MM.1S (cell line): Measurements from ENCODE around the gene ELFN1.
"Not testable (repeated sequence)": the region's sequence is repeated elsewhere in the genome, so short reads cannot be mapped to it uniquely, and the experiment has no call there.

ENCODE experiments used
- DNase-seq: peaks from one replicate; pipeline ENCODE4 v3.0.0-alpha.2; 2015
- H2AFZ ChIP-seq: fragments of 300-600 bp; sonication (generic); 2 replicates; pipeline ENCODE4 v1.6.0; 2016; ENCODE audit warnings: antibody characterized with exemption, low read length
- H3F3A ChIP-seq: fragments of 300-600 bp; sonication (generic); 2 replicates; pipeline ENCODE4 v1.6.1; 2016; ENCODE audit warnings: mild to moderate bottlenecking, antibody characterized with exemption, low read length, moderate library complexity, mixed read lengths; ENCODE audit not compliant: insufficient read depth
- H3K27ac ChIP-seq: fragments of 300-600 bp; sonication (generic); 2 replicates; pipeline ENCODE4 v1.5.1; 2016; ENCODE audit warnings: mild to moderate bottlenecking, low read length
- H3K27me3 ChIP-seq: fragments of 300-600 bp; sonication (generic); replicated peaks from 2 replicates; pipeline ENCODE4 v1.6.0; 2016; ENCODE audit warnings: low read length; ENCODE audit not compliant: insufficient read depth
- H3K36me3 ChIP-seq: fragments of 300-600 bp; sonication (generic); replicated peaks from 2 replicates; pipeline ENCODE4 v1.6.1; 2016; ENCODE audit warnings: mild to moderate bottlenecking, low read length, mixed read lengths; ENCODE audit not compliant: insufficient read depth
- H3K4me1 ChIP-seq: fragments of 300-600 bp; sonication (generic); 2 replicates; pipeline ENCODE4 v1.6.1; 2016; ENCODE audit warnings: low read length, mixed read lengths
- H3K4me2 ChIP-seq: fragments of 300-600 bp; sonication (generic); 2 replicates; pipeline ENCODE4 v1.6.0; 2016; ENCODE audit warnings: low read depth, low read length
- H3K4me3 ChIP-seq: fragments of 300-600 bp; sonication (generic); 2 replicates; pipeline ENCODE4 v1.5.1; 2016; ENCODE audit warnings: low read length, mixed read lengths
- H3K79me2 ChIP-seq: fragments of 300-600 bp; sonication (generic); 2 replicates; pipeline ENCODE4 v1.6.1; 2016; ENCODE audit warnings: mixed run types, low read length, mixed read lengths
- H3K9ac ChIP-seq: fragments of 300-600 bp; sonication (generic); 2 replicates; pipeline ENCODE4 v1.6.1; 2016; ENCODE audit warnings: low read length, mixed read lengths
- H3K9me2 ChIP-seq: fragments of 300-600 bp; sonication (generic); replicated peaks from 2 replicates; pipeline ENCODE4 v1.6.1; 2016; ENCODE audit warnings: mild to moderate bottlenecking, low read length, mixed read lengths; ENCODE audit not compliant: insufficient read depth
- H3K9me3 ChIP-seq: fragments of 300-600 bp; sonication (generic); replicated peaks from 2 replicates; pipeline ENCODE4 v1.6.1; 2016; ENCODE audit warnings: mild to moderate bottlenecking, low read length, mixed read lengths; ENCODE audit not compliant: insufficient read depth
- H4K20me1 ChIP-seq: fragments of 300-600 bp; sonication (generic); 2 replicates; pipeline ENCODE4 v1.6.1; 2016; ENCODE audit warnings: mild to moderate bottlenecking, low read length, moderate library complexity, mixed read lengths; ENCODE audit not compliant: insufficient read depth
- EZH2 ChIP-seq: fragments of 300-600 bp; sonication (generic); optimal IDR thresholded peaks from 2 replicates; pipeline ENCODE3; 2017; ENCODE audit warnings: low read depth, mild to moderate bottlenecking, antibody characterized with exemption, low read length, mixed read lengths
- EZH2phosphoT487 ChIP-seq: fragments of 300-600 bp; sonication (generic); IDR thresholded peaks from 2 replicates; pipeline ENCODE4 v1.6.1; 2018; ENCODE audit warnings: antibody characterized with exemption, low read length
- TF ChIP-seq, protein P1 (sequence below): fragments of 300-600 bp; sonication (generic); IDR thresholded peaks from 2 replicates; pipeline ENCODE4 v1.5.1; 2016; ENCODE audit warnings: antibody characterized with exemption, low read length, mixed read lengths

Gene ELFN1

DNA sequence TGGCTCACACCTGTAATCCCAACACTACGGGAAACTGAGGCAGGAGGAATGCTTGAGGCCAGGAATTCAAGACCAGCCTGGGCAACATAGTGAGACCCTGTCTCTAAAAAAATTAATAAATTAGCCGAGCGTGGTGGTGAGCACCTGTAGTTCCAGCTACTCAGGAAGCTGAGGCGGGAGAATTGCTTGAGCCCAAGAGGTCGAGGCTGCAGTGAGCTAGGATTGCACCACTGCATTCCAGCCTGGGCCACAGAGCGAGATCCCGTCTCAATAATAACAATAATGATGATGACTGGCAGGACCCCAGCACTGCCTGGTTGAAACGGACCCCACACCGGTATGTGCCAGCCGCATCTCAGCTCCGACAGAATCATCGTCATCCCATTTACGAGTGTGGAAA, 93.0 kb downstream of the ELFN1 start:
- Histone ChIP-seq H4K20me1 (no peaks in the 10 kb centered on the region), H3K9ac (no peak overlapping the region), H2AFZ (no peak overlapping the region), H3K79me2 (no peaks in the 10 kb centered on the region), H3F3A (no peaks in the 10 kb centered on the region), H3K9me3 (no peaks in the 10 kb centered on the region), H3K4me1 (no peaks in the 10 kb centered on the region), H3K9me2 (no peaks in the 10 kb centered on the region), H3K4me2 (no peak overlapping the region), H3K36me3 (no peaks in the 10 kb centered on the region), H3K4me3 (no peak overlapping the region), H3K27ac (no peak overlapping the region), H3K27me3 (peaks cover 51% of the 10 kb centered on the region)
- TF ChIP-seq EZH2phosphoT487 (no peak), EZH2 (no peak)
- TF ChIP-seq, protein P1, sequence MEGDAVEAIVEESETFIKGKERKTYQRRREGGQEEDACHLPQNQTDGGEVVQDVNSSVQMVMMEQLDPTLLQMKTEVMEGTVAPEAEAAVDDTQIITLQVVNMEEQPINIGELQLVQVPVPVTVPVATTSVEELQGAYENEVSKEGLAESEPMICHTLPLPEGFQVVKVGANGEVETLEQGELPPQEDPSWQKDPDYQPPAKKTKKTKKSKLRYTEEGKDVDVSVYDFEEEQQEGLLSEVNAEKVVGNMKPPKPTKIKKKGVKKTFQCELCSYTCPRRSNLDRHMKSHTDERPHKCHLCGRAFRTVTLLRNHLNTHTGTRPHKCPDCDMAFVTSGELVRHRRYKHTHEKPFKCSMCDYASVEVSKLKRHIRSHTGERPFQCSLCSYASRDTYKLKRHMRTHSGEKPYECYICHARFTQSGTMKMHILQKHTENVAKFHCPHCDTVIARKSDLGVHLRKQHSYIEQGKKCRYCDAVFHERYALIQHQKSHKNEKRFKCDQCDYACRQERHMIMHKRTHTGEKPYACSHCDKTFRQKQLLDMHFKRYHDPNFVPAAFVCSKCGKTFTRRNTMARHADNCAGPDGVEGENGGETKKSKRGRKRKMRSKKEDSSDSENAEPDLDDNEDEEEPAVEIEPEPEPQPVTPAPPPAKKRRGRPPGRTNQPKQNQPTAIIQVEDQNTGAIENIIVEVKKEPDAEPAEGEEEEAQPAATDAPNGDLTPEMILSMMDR, result no peak
- DNase-seq, result no peak

DNA sequence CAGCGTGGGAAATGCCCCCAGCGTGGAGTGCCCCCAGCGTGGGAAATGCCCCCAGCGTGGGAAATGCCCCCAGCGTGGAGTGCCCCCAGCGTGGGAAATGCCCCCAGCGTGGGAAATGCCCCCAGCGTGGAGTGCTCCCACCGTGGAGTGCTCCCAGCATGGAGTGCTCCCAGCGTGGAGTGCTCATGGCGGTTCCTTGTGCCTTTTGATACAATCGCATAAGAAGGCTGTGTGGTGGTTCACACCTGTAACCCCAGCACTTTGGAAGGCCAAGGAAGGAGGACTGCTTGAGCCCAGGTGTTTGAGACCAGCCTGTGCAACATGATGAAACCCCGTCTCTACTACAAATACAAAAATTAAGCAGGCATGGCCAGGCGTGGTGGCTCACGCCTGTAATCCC, 93.8 kb downstream of the ELFN1 start:
- not testable (repeated sequence) for H2AFZ ChIP-seq, H3K9me3 ChIP-seq, H3K9ac ChIP-seq, H3K4me3 ChIP-seq, DNase-seq, H3K9me2 ChIP-seq, H3K4me2 ChIP-seq, H3K79me2 ChIP-seq, H3K27ac ChIP-seq, H3F3A ChIP-seq, H4K20me1 ChIP-seq, H3K4me1 ChIP-seq, H3K36me3 ChIP-seq
- peaks cover 52% of the 10 kb centered on the region for H3K27me3 ChIP-seq

DNA sequence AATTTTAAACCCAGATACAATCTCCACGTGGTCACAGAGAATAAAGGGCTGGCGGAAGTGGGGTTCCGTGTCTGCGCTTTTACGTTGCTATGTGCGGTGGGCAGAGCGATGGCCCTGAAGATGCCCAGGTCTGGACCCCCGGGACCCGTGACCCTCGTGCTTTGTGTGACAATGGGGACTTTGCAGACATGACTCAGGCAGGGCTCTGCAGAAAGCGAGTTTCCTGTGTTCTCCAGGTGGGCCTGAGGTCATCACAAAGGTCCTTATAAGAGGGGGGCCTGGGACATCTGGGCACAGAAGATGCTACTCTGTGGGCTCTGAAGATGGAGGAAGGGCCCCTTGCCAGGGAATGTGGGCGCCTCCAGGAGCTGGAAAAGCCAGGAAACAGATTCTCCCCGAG, 95.3 kb downstream of the ELFN1 start:
- H3K4me2 ChIP-seq, result peak overlapping the region; percentile 39; the same call in 1 of the 2 replicates
- H4K20me1 ChIP-seq, result no peaks in the 10 kb centered on the region
- no peaks in the 10 kb centered on the region for H3K79me2 ChIP-seq
- no peak overlapping the region for H3K9ac ChIP-seq
- H3K9me2 ChIP-seq, result no peaks in the 10 kb centered on the region
- no peaks in the 10 kb centered on the region for H3F3A ChIP-seq
- peaks cover 54% of the 10 kb centered on the region for H3K27me3 ChIP-seq
- peak overlapping the region; percentile 13; the same call in 1 of the 2 replicates for H3K4me3 ChIP-seq
- no peak overlapping the region for H2AFZ ChIP-seq
- DNase-seq, result no peak
- TF ChIP-seq EZH2phosphoT487 (no peak), EZH2 (no peak)
- TF ChIP-seq, protein P1, result no peak
- no peak overlapping the region for H3K27ac ChIP-seq
- no peaks in the 10 kb centered on the region for H3K4me1 ChIP-seq
- H3K9me3 ChIP-seq, result no peaks in the 10 kb centered on the region
- H3K36me3 ChIP-seq, result no peaks in the 10 kb centered on the region

DNA sequence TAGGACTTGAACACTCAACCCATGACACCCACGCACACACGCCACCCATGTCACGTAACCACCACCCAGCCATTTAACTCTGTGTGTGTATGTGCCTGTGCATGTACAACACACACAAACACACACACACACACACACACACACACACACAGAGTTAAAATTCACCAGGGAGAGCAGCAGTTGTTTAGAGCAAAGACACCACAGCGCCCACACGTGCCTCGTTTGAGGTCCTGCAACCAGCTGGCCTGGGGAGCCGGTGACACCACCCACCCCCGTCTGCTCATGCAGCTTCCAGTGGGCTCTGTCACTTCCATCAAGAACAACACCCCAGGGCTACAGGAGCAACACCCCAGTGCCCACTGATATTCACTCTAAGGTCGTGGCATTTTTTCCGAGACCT, 97.4 kb downstream of the ELFN1 start:
- Histone ChIP-seq H3F3A (no peaks in the 10 kb centered on the region), H3K9me2 (no peaks in the 10 kb centered on the region), H3K4me2 (no peak overlapping the region), H3K27ac (no peak overlapping the region), H3K4me1 (no peaks in the 10 kb centered on the region), H3K79me2 (no peaks in the 10 kb centered on the region), H3K9ac (no peak overlapping the region), H3K27me3 (peaks cover 51% of the 10 kb centered on the region), H3K36me3 (no peaks in the 10 kb centered on the region), H2AFZ (no peak overlapping the region), H3K9me3 (no peaks in the 10 kb centered on the region), H4K20me1 (no peaks in the 10 kb centered on the region), H3K4me3 (no peak overlapping the region)
- no peak for TF ChIP-seq EZH2
- TF ChIP-seq, protein P1, result peak; percentile 17; the same call in 1 of the 2 replicates
- DNase-seq, result no peak
